Ureter (tissue), 1 donor: ENCODE measurements around the gene CTCFL. TPM values are rescaled to one million over a fixed set of nuclear protein-coding genes. Genes with fewer than 3 reads are reported as not detected.

Source experiments
- total RNA-seq: library from RNA; stranded (reverse); gene quantifications from one replicate; pipeline ENCODE4 v1.2.4, GENCODE V29; 2023
- donor health status: DM: yes; HTN: yes; CAD: no.

Gene CTCFL
- total RNA-seq, 1 donor from 2014 or later = not detected

Other genes starting within 250 kb of the CTCFL start
- gene SPO11, start 195.3 kb downstream of the CTCFL start, total RNA-seq = not detected
- gene RAE1, start 173.9 kb downstream of the CTCFL start, total RNA-seq = 26.3 TPM
- gene RBM38, start 133.7 kb downstream of the CTCFL start, total RNA-seq = 18.2 TPM
- gene PCK1, start 36.0 kb upstream of the CTCFL start, total RNA-seq = 0.57 TPM
- gene ZBP1, start 95.3 kb upstream of the CTCFL start, total RNA-seq = 2.4 TPM
- gene PMEPA1, start 184.9 kb upstream of the CTCFL start, total RNA-seq = 15.2 TPM